Astrocyte (in vitro differentiated cells and primary cell): Measurements from ENCODE around the gene UAP1L1. TPM values are rescaled to one million over a fixed set of nuclear protein-coding genes. Genes with fewer than 3 reads are reported as not detected.

ENCODE experiments used
- DNase-seq: peaks from one replicate; pipeline ENCODE4 v3.0.0-alpha.2; 2010; ENCODE audit warnings: low read depth
- FAIRE-seq: peaks from 2 replicates; lab custom pipeline; 2011; peaks lifted over from hg19 to GRCh38; lab: Jason Lieb, UNC
- H2AFZ ChIP-seq: 2 replicates; pipeline ENCODE4 v1.6.0; 2012; ENCODE audit warnings: low read depth, low read length, inconsistent platforms
- H3K27ac ChIP-seq: 2 replicates; pipeline ENCODE4 v1.5.1; 2011; ENCODE audit warnings: low read depth, low read length, inconsistent platforms
- H3K27me3 ChIP-seq: 2 replicates; pipeline ENCODE4 v1.6.0; 2011; ENCODE audit warnings: low read length, inconsistent platforms; ENCODE audit not compliant: insufficient read depth
- H3K36me3 ChIP-seq: 2 replicates; pipeline ENCODE4 v1.5.1; 2011; ENCODE audit warnings: low read length, inconsistent platforms; ENCODE audit not compliant: insufficient read depth
- H3K4me1 ChIP-seq: 2 replicates; pipeline ENCODE4 v1.5.1; 2011; ENCODE audit warnings: low read length, inconsistent platforms; ENCODE audit not compliant: insufficient read depth
- H3K4me2 ChIP-seq: 2 replicates; pipeline ENCODE4 v1.6.0; 2012; ENCODE audit warnings: low read length, inconsistent platforms
- H3K4me3 ChIP-seq: 2 replicates; pipeline ENCODE4 v1.5.1; 2011; ENCODE audit warnings: low read depth, mild to moderate bottlenecking, low read length, inconsistent platforms; ENCODE audit not compliant: insufficient read depth
- H3K79me2 ChIP-seq: 2 replicates; pipeline ENCODE4 v1.6.0; 2012; ENCODE audit warnings: mild to moderate bottlenecking, low read length, inconsistent platforms; ENCODE audit not compliant: insufficient read depth
- H3K9ac ChIP-seq: 2 replicates; pipeline ENCODE4 v1.6.0; 2012; ENCODE audit warnings: mild to moderate bottlenecking, low read length, inconsistent platforms
- H3K9me3 ChIP-seq: 2 replicates; pipeline ENCODE4 v1.5.1; 2012; ENCODE audit warnings: low read depth, mild to moderate bottlenecking, low read length, inconsistent platforms; ENCODE audit not compliant: insufficient read depth
- H4K20me1 ChIP-seq: 2 replicates; pipeline ENCODE4 v1.6.0; 2012; ENCODE audit warnings: low read length, inconsistent platforms; ENCODE audit not compliant: insufficient read depth
- H3K27ac Mint-ChIP-seq: one replicate; pipeline ENCODE4 v1.8.0; 2021; ENCODE audit warnings: mild to moderate bottlenecking, mixed read lengths; ENCODE audit not compliant: unreplicated experiment
- H3K27me3 Mint-ChIP-seq: one replicate; pipeline ENCODE4 v1.8.0; 2021; ENCODE audit warnings: low read depth, mixed read lengths; ENCODE audit not compliant: unreplicated experiment
- H3K36me3 Mint-ChIP-seq: one replicate; pipeline ENCODE4 v1.8.0; 2021; ENCODE audit warnings: low read depth, mixed read lengths; ENCODE audit not compliant: unreplicated experiment
- H3K4me1 Mint-ChIP-seq: one replicate; pipeline ENCODE4 v1.8.0; 2021; ENCODE audit warnings: low read depth, mixed read lengths; ENCODE audit not compliant: unreplicated experiment
- H3K4me3 Mint-ChIP-seq: one replicate; pipeline ENCODE4 v1.8.0; 2021; ENCODE audit warnings: mild to moderate bottlenecking, moderate library complexity, mixed read lengths; ENCODE audit not compliant: unreplicated experiment
- H3K9me3 Mint-ChIP-seq: one replicate; pipeline ENCODE4 v1.8.0; 2021; ENCODE audit warnings: mild to moderate bottlenecking, mixed read lengths; ENCODE audit not compliant: unreplicated experiment
- CTCF ChIP-seq: IDR thresholded peaks from 2 replicates; pipeline ENCODE4 v1.5.1; 2011; ENCODE audit warnings: low read depth, mild to moderate bottlenecking, inconsistent platforms, low read length, moderate library complexity; ENCODE audit not compliant: insufficient read depth
- EZH2 ChIP-seq: IDR thresholded peaks from 2 replicates; pipeline ENCODE4 v1.6.1; 2012; ENCODE audit warnings: mild to moderate bottlenecking, low read length, inconsistent platforms; ENCODE audit not compliant: insufficient read depth
- total RNA-seq: library from RNA; stranded (reverse); gene quantifications from 2 replicates; pipeline ENCODE4 v1.2.1, GENCODE V29; 2021

The UAP1L1 gene
- total RNA-seq, 1 donor from 2014 or later = 4.0 TPM

GRCh38 chr9:137069508-137070091 lies 7.7 kb upstream of the UAP1L1 start:
- Mint-ChIP-seq H3K27ac (no peak overlapping the region), H3K27me3 (peaks cover 19% of the 10 kb centered on the region), H3K36me3 (peaks cover 3% of the 10 kb centered on the region), H3K9me3 (no peaks in the 10 kb centered on the region), H3K4me1 (no peaks in the 10 kb centered on the region), H3K4me3 (no peak overlapping the region)
- Histone ChIP-seq H3K9ac (no peak overlapping the region), H3K9me3 (no peaks in the 10 kb centered on the region), H3K4me1 (peaks cover 9% of the 10 kb centered on the region), H3K36me3 (no peaks in the 10 kb centered on the region), H3K4me3 (peak overlapping the region; percentile 61), H2AFZ (no peak overlapping the region), H3K4me2 (peak overlapping the region; percentile 86), H3K27ac (no peak overlapping the region), H4K20me1 (peaks cover 14% of the 10 kb centered on the region), H3K79me2 (no peaks in the 10 kb centered on the region), H3K27me3 (no peaks in the 10 kb centered on the region)
- no peak for DNase-seq
- TF ChIP-seq EZH2 (no peak), CTCF (no peak)
- FAIRE-seq = no peak

GRCh38 chr9:137070201-137070905 lies 7.0 kb upstream of the UAP1L1 start, which contains the start of gene SAPCD2:
TSS of gene SAPCD2 (minus strand) at chr9:137070557. CDS start at chr9:137070460, 97 bp downstream.
- H3K9ac ChIP-seq = peak within 1 kb of the TSS; percentile 27
- FAIRE-seq = no peak
- H3K4me2 ChIP-seq = peak within 1 kb of the TSS; percentile 86
- no peaks in the 10 kb centered on the region for H3K79me2 ChIP-seq
- no peaks in the 10 kb centered on the region for H3K27me3 ChIP-seq
- H3K9me3 Mint-ChIP-seq = no peaks in the 10 kb centered on the region
- peak within 1 kb of the TSS; percentile 75 for H2AFZ ChIP-seq
- peak; percentile 73 for DNase-seq
- no peak within 1 kb of the TSS for H3K27ac Mint-ChIP-seq
- H3K4me3 Mint-ChIP-seq = peak within 1 kb of the TSS; percentile 71
- peaks cover 9% of the 10 kb centered on the region for H3K4me1 ChIP-seq
- peaks cover 3% of the 10 kb centered on the region for H3K36me3 Mint-ChIP-seq
- TF ChIP-seq CTCF (no peak), EZH2 (no peak)
- peak within 1 kb of the TSS; percentile 61 for H3K4me3 ChIP-seq
- H3K9me3 ChIP-seq = no peaks in the 10 kb centered on the region
- H4K20me1 ChIP-seq = peaks cover 14% of the 10 kb centered on the region
- no peak within 1 kb of the TSS for H3K27ac ChIP-seq
- no peaks in the 10 kb centered on the region for H3K4me1 Mint-ChIP-seq
- H3K36me3 ChIP-seq = no peaks in the 10 kb centered on the region
- H3K27me3 Mint-ChIP-seq = peaks cover 26% of the 10 kb centered on the region

GRCh38 chr9:137070906-137071275 lies 6.4 kb upstream of the UAP1L1 start:
- H4K20me1 ChIP-seq = peaks cover 14% of the 10 kb centered on the region

More at GRCh38 chr9:137070906-137071275, 6.4 kb upstream of the UAP1L1 start:
- H3K27ac Mint-ChIP-seq = no peak overlapping the region
- peak overlapping the region; percentile 27 for H3K9ac ChIP-seq
- DNase-seq (no peak), FAIRE-seq (no peak)
- peak overlapping the region; percentile 71 for H3K4me3 Mint-ChIP-seq
- peaks cover 9% of the 10 kb centered on the region for H3K4me1 ChIP-seq
- no peaks in the 10 kb centered on the region for H3K9me3 Mint-ChIP-seq
- H2AFZ ChIP-seq = peak overlapping the region; percentile 75
- H3K27me3 ChIP-seq = no peaks in the 10 kb centered on the region
- peak overlapping the region; percentile 61 for H3K4me3 ChIP-seq
- H3K36me3 ChIP-seq = no peaks in the 10 kb centered on the region
- peaks cover 26% of the 10 kb centered on the region for H3K27me3 Mint-ChIP-seq
- no peaks in the 10 kb centered on the region for H3K4me1 Mint-ChIP-seq
- TF ChIP-seq EZH2 (no peak), CTCF (no peak)
- H3K27ac ChIP-seq = no peak overlapping the region
- H3K9me3 ChIP-seq = no peaks in the 10 kb centered on the region
- no peaks in the 10 kb centered on the region for H3K79me2 ChIP-seq
- peaks cover 3% of the 10 kb centered on the region for H3K36me3 Mint-ChIP-seq
- H3K4me2 ChIP-seq = peak overlapping the region; percentile 86
